Karpas-422 (cell line): ENCODE results near the gene DLGAP1. TPM values are rescaled to one million over a fixed set of nuclear protein-coding genes. Genes with fewer than 3 reads are reported as not detected.

Source experiments
- DNase-seq: peaks from one replicate; pipeline ENCODE4 v3.0.0-alpha.2; 2015
- H2AFZ ChIP-seq: fragments of 200-600 bp; sonication (generic); 2 replicates; pipeline ENCODE4 v1.6.1; 2014; ENCODE audit warnings: antibody characterized with exemption, low read length, mixed read lengths
- H3K27ac ChIP-seq: fragments of 200-600 bp; sonication (generic); 2 replicates; pipeline ENCODE4 v1.5.1; 2014; ENCODE audit warnings: mild to moderate bottlenecking, low read length, moderate library complexity
- H3K27me3 ChIP-seq: fragments of 200-600 bp; sonication (generic); 2 replicates; pipeline ENCODE4 v1.6.1; 2014; ENCODE audit warnings: low read length, mixed read lengths
- H3K36me3 ChIP-seq: fragments of 200-600 bp; sonication (generic); 2 replicates; pipeline ENCODE4 v1.6.1; 2014; ENCODE audit warnings: low read length, mixed read lengths; ENCODE audit not compliant: insufficient read depth
- H3K4me1 ChIP-seq: fragments of 200-600 bp; sonication (generic); 2 replicates; pipeline ENCODE4 v1.6.1; 2014; ENCODE audit warnings: mild to moderate bottlenecking, low read length, mixed read lengths
- H3K4me2 ChIP-seq: fragments of 200-600 bp; sonication (generic); 2 replicates; pipeline ENCODE4 v1.6.1; 2014; ENCODE audit warnings: low read length, low read depth, mild to moderate bottlenecking; ENCODE audit not compliant: poor library complexity, severe bottlenecking
- H3K4me3 ChIP-seq: fragments of 200-600 bp; sonication (generic); 2 replicates; pipeline ENCODE4 v1.5.1; 2014; ENCODE audit warnings: mild to moderate bottlenecking, antibody characterized with exemption, low read length, mixed read lengths
- H3K79me2 ChIP-seq: fragments of 200-600 bp; sonication (generic); 2 replicates; pipeline ENCODE4 v1.6.1; 2014; ENCODE audit warnings: mild to moderate bottlenecking, low read length, mixed read lengths
- H3K9ac ChIP-seq: fragments of 200-600 bp; sonication (generic); 2 replicates; pipeline ENCODE4 v1.6.0; 2014; ENCODE audit warnings: low read length
- H3K9me2 ChIP-seq: fragments of 200-600 bp; sonication (generic), shearing (Covaris generic); replicated peaks from 2 replicates; pipeline ENCODE4 v1.6.0; 2014; ENCODE audit warnings: mild to moderate bottlenecking, low read length, moderate library complexity; ENCODE audit not compliant: insufficient read depth
- H3K9me3 ChIP-seq: fragments of 300-700, 200-600 bp; sonication (generic); 2 replicates; pipeline ENCODE4 v1.6.1; 2014; ENCODE audit warnings: low read length, mixed read lengths
- H4K20me1 ChIP-seq: fragments of 200-600 bp; sonication (generic); 2 replicates; pipeline ENCODE4 v1.6.1; 2014; ENCODE audit warnings: mild to moderate bottlenecking, antibody characterized with exemption, low read length, low read depth; ENCODE audit not compliant: insufficient read depth
- total RNA-seq: library from RNA; depleted of rRNA; stranded (reverse); fragments of >200 nt; shearing (Covaris generic); gene quantifications from 2 replicates; pipeline ENCODE4 v1.2.3, GENCODE V29; 2014; ENCODE audit warnings: low replicate concordance

DLGAP1 gene
- total RNA-seq, 1 experiment from 2014 or later = 8.8 TPM

DNA sequence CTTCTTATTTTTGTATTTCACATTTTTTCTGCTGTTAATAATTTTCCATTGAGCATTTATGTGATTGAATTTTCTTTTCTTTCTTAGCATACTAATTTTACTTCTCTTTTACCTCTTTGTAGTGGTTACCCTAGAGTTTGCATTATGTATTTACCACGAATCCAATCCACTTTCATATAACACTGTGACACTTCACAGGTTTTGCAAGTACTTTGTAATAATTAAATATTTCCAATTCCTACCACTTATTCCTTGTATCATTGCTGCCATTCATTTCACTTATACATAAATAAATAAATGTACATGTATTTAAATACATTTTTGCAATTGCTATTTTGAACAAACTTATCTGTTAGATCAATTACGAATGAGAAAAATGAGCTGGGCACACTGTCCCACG, 894.4 kb downstream of the DLGAP1 start:
- H3K4me2 ChIP-seq = no peak overlapping the region
- H3K27me3 ChIP-seq = no peaks in the 10 kb centered on the region
- no peak overlapping the region for H3K27ac ChIP-seq
- H3K36me3 ChIP-seq = no peaks in the 10 kb centered on the region
- H4K20me1 ChIP-seq = no peaks in the 10 kb centered on the region
- DNase-seq = peak; percentile 6
- peaks cover 11% of the 10 kb centered on the region for H3K4me1 ChIP-seq
- no peaks in the 10 kb centered on the region for H3K9me2 ChIP-seq
- H2AFZ ChIP-seq = no peak overlapping the region
- no peak overlapping the region for H3K4me3 ChIP-seq
- H3K9ac ChIP-seq = no peak overlapping the region
- no peaks in the 10 kb centered on the region; the same call in none of the 2 replicates for H3K9me3 ChIP-seq
- no peaks in the 10 kb centered on the region for H3K79me2 ChIP-seq

DNA sequence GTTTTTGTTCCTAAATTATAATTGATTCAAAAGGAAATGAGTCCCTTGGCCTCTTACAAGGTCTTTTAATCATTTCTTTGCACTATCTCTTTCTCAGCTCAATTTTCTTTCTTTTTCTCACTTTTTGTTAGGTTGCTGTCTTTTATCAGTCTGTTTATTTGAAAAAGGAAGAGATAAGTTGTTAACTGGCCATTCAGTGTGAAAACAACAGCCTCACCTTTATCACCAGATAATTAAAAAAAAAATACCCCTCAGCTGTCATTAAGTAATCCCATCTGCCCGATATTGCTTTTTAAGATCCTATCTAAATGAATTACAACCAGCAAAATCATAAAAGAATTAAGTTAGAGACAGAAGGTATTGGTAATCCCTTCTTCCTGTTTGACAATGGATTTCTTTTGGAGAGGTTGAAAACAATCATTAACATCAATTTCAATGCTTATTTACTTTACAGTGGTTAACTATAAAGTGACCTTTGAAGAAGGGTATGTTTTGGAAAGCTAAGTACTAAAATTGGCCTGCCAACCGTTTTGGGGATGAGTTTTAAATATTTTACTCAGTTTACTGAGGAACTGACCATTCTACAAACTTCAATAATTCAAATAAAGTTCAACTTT, 900.2 kb downstream of the DLGAP1 start:
- H4K20me1 ChIP-seq = no peaks in the 10 kb centered on the region
- no peak overlapping the region for H3K27ac ChIP-seq
- peak overlapping the region; percentile 48; the same call in 1 of the 2 replicates for H2AFZ ChIP-seq
- no peak overlapping the region for H3K4me2 ChIP-seq
- no peaks in the 10 kb centered on the region for H3K36me3 ChIP-seq
- no peaks in the 10 kb centered on the region for H3K27me3 ChIP-seq
- H3K79me2 ChIP-seq = no peaks in the 10 kb centered on the region
- DNase-seq = peak; percentile 24
- H3K4me3 ChIP-seq = no peak overlapping the region
- no peaks in the 10 kb centered on the region for H3K4me1 ChIP-seq
- no peak overlapping the region for H3K9ac ChIP-seq
- no peaks in the 10 kb centered on the region for H3K9me3 ChIP-seq
- no peaks in the 10 kb centered on the region for H3K9me2 ChIP-seq

DNA sequence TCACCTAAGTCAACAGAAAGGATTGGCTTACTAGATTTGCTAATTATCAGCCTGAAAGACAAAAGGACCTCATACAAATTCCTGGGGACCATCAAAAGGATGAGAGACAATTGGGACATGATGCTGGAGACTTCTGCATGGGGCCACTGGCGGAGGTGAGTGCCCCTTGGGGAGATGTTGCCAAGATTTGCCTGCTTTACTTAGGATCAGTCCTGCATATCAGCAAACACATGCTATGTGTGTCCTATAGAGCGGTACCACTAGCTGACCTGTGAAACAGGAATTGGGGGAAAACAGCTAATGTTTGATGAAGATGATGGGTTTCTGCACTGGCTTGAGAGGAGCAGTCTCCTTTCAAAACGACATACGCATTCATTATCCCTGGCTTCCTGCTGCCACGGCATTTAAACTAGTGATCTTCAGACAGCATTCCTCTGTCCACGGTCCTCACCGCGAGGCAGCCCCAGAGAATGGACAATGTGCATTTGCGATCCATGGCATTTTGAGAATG, 901.0 kb downstream of the DLGAP1 start:
- no peak overlapping the region for H3K4me3 ChIP-seq
- H3K79me2 ChIP-seq = no peaks in the 10 kb centered on the region
- H3K27ac ChIP-seq = no peak overlapping the region
- no peaks in the 10 kb centered on the region for H3K4me1 ChIP-seq
- no peaks in the 10 kb centered on the region for H3K9me2 ChIP-seq
- H3K27me3 ChIP-seq = no peaks in the 10 kb centered on the region
- H3K9me3 ChIP-seq = no peaks in the 10 kb centered on the region
- no peaks in the 10 kb centered on the region for H3K36me3 ChIP-seq
- H4K20me1 ChIP-seq = no peaks in the 10 kb centered on the region
- H3K4me2 ChIP-seq = no peak overlapping the region
- no peak overlapping the region for H2AFZ ChIP-seq
- DNase-seq = peak; percentile 35
- no peak overlapping the region for H3K9ac ChIP-seq

DNA sequence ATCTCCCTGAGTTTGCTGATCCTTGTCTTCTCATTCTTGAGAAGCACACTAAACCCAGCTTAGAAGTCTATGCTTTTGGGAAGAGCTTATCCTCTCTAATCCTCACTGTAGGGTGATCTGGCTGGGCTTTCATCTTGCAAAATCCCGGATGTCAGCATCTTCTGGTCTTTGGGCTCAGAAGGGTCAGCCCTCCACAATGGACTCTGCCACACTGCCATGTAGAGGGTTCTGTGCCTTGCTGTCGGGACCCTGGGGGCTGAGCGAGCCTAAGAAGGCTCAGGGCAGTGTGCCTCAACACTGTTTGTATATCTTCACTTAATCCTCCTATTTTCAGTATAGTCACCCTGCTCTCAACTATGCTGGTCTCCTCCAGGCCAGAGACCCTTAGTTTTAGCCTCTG, 902.8 kb downstream of the DLGAP1 start:
- no peak overlapping the region for H3K27ac ChIP-seq
- no peaks in the 10 kb centered on the region for H3K9me3 ChIP-seq
- no peaks in the 10 kb centered on the region for H3K27me3 ChIP-seq
- H3K36me3 ChIP-seq = no peaks in the 10 kb centered on the region
- no peaks in the 10 kb centered on the region for H4K20me1 ChIP-seq
- H2AFZ ChIP-seq = no peak overlapping the region
- no peaks in the 10 kb centered on the region for H3K4me1 ChIP-seq
- H3K4me2 ChIP-seq = no peak overlapping the region
- peak; percentile 6 for DNase-seq
- H3K4me3 ChIP-seq = no peak overlapping the region
- H3K79me2 ChIP-seq = no peaks in the 10 kb centered on the region
- H3K9ac ChIP-seq = no peak overlapping the region
- H3K9me2 ChIP-seq = no peaks in the 10 kb centered on the region

DNA sequence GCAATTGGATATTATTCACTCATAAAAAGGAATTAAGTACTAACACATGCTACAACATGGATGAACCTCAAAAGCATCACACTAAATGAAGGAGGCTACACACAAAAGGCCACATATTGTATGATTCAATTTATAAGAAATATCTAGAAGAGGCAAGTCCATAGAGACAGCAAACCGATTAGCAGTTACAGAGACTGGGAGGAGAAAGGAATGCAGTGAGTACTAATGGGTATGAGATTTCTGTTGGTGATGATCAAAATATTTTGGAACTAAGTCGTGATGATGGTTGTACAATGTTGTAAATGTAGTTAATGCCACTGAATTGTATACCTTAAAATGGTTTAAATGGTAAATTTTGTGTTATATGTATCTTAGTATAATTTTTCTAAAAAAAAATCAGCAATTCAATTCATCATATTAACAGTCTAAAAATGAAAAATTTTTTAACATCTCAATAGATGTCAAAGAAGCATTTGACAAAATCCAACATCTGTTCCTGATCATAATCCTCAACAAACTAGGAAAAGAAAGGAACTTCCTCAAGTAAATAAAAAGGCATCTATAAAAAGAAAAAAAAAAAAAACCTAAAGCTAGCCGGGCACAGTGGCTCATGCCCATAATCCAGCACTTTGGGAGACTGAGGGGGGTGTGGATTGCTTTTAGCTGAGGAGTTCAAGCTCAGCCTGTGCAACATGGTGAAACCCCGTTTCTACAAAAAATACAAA, 907.1 kb downstream of the DLGAP1 start:
- Histone ChIP-seq H3K9me2 (no peaks in the 10 kb centered on the region), H3K4me2 (no peak overlapping the region), H3K9me3 (no peaks in the 10 kb centered on the region), H3K27me3 (no peaks in the 10 kb centered on the region), H3K79me2 (no peaks in the 10 kb centered on the region), H2AFZ (no peak overlapping the region), H3K4me1 (peaks cover 12% of the 10 kb centered on the region), H4K20me1 (no peaks in the 10 kb centered on the region), H3K9ac (no peak overlapping the region), H3K36me3 (no peaks in the 10 kb centered on the region), H3K27ac (no peak overlapping the region), H3K4me3 (no peak overlapping the region)
- DNase-seq = no peak

DNA sequence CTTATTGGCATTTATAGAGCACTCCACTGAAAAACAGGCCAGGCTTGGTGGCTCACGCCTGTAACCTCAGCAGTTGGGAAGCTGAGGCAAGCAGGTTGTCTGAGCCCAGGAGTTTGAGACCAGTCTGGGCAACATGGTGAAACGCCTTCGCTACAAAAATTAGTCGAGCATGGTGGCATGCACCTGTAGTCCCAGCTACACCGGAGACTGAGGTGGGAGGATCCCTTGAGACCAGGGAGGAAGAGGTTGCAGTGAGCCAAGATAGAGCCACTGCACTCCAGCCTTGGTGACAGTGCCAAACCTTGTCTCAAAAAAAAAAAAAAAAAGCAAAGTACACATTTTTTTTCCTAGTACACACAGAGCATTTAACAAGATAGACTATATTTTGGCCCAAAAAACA, 909.0 kb downstream of the DLGAP1 start:
- Histone ChIP-seq H3K9me3 (no peaks in the 10 kb centered on the region), H3K9ac (peak overlapping the region; percentile 43), H3K4me3 (peak overlapping the region; percentile 33; the same call in 1 of the 2 replicates), H3K4me1 (peaks cover 31% of the 10 kb centered on the region), H2AFZ (peak overlapping the region; percentile 62), H3K9me2 (no peaks in the 10 kb centered on the region), H3K36me3 (no peaks in the 10 kb centered on the region), H4K20me1 (no peaks in the 10 kb centered on the region), H3K27ac (peak overlapping the region; percentile 56), H3K4me2 (peak overlapping the region; percentile 59), H3K27me3 (no peaks in the 10 kb centered on the region), H3K79me2 (no peaks in the 10 kb centered on the region)
- peak; percentile 59 for DNase-seq

DNA sequence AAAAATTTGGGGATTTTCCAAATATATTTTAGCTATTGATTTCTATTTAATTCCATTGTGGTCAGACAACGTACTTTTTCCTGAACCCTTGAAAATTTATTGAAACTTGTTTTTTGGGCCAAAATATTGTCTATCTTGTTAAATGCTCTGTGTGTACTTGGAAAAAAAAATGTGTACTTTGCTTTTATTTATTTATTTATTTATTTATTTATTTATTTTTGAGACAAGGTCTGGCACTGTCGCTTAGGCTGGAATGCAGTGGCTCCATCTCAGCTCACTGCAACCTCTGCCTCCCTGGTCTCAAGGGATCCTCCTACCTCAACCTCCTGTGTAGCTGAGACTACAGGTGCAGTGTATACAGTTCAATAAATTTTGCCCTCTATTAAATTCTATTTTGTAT, 910.6 kb downstream of the DLGAP1 start:
- H3K4me1 ChIP-seq = peaks cover 39% of the 10 kb centered on the region
- H2AFZ ChIP-seq = no peak overlapping the region
- H3K79me2 ChIP-seq = no peaks in the 10 kb centered on the region
- H4K20me1 ChIP-seq = no peaks in the 10 kb centered on the region
- H3K9ac ChIP-seq = no peak overlapping the region
- no peak for DNase-seq
- no peaks in the 10 kb centered on the region for H3K27me3 ChIP-seq
- no peaks in the 10 kb centered on the region for H3K36me3 ChIP-seq
- H3K27ac ChIP-seq = no peak overlapping the region
- no peaks in the 10 kb centered on the region for H3K9me3 ChIP-seq
- no peaks in the 10 kb centered on the region for H3K9me2 ChIP-seq
- H3K4me3 ChIP-seq = no peak overlapping the region
- H3K4me2 ChIP-seq = no peak overlapping the region

DNA sequence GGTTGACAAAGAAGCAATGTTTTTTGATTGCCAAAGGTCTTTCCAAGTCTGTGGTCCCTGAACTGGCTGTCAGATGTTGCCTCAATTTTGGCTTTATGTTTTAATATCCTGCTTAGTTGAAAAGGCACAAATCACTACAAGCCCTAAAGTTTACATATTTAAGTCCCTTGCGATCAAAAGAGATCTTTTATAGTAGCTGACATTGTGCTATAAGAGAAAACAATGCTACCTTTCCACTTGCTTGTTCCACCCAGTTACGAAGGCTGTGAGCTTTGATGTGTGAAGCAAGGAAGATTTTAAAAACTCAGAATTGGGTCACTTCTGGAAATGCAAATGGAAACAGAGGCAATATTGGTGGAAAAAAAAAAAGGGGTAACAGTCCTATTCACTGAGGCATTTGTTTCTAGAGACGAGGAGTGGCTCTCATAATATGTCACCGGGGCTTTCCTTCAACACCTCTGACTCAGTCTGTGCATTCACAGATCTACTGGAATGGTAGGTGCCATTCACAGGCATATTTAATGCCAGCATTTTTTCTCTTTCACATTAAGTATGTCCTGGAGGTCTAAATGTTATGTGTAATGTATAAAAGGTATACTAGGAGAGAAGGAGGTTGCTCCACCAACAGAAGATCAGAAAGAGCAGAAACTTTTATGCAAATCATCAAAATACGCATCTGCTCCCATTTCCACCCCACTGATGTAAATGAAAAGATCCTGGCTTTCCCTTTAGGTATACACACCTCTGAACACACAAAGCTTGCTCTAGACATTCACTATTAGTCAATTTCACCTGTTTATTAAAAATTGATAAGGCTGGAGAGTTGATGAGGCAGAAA, 913.3 kb downstream of the DLGAP1 start:
- DNase-seq = no peak
- peak overlapping the region; percentile 39 for H3K4me2 ChIP-seq

More for the DNA sequence above, 913.3 kb downstream of the DLGAP1 start:
- Histone ChIP-seq H3K27me3 (no peaks in the 10 kb centered on the region), H2AFZ (no peak overlapping the region), H3K4me3 (peak overlapping the region; percentile 7; the same call in 1 of the 2 replicates), H3K9me2 (no peaks in the 10 kb centered on the region), H3K27ac (no peak overlapping the region), H3K9ac (no peak overlapping the region), H4K20me1 (no peaks in the 10 kb centered on the region), H3K36me3 (no peaks in the 10 kb centered on the region), H3K4me1 (peaks cover 47% of the 10 kb centered on the region), H3K79me2 (no peaks in the 10 kb centered on the region), H3K9me3 (no peaks in the 10 kb centered on the region)
